ENCODE measurements around the gene HSD11B2.

The HSD11B2 gene

GRCh38 chr16:67430977-67431774 is at the start of gene HSD11B2:
Gene HSD11B2 (plus strand): TSS chr16:67431121. CDS start chr16:67431249, 128 bp downstream.
- DNase-seq (no peak), ATAC-seq (ENCODE audit: insufficient read depth, low read depth) (no peak)
- Histone ChIP-seq H3K9ac (ENCODE audit: low read depth, low read length) (no peak within 1 kb of the TSS), H3K27ac (ENCODE audit: low read length) (no peak within 1 kb of the TSS), H2AFZ (ENCODE audit: low read depth, low read length) (no peak within 1 kb of the TSS), H3K9me3 (ENCODE audit: insufficient read depth, low read length, severe bottlenecking) (no peaks in the 10 kb centered on the region), H3K4me2 (ENCODE audit: insufficient read depth, low read length) (no peak within 1 kb of the TSS), H3K27me3 (ENCODE audit: insufficient read depth, low read length, poor library complexity) (peaks cover 29% of the 10 kb centered on the region), H3K36me3 (ENCODE audit: insufficient read depth, low read length) (no peaks in the 10 kb centered on the region), H4K20me1 (ENCODE audit: insufficient read depth, low read length) (peaks cover 18% of the 10 kb centered on the region), H3K4me1 (ENCODE audit: insufficient read depth, low read length) (no peaks in the 10 kb centered on the region), H3K4me3 (ENCODE audit: low read depth in 1 of 2, low read length in 2 of 2) (no peak within 1 kb of the TSS), H3K79me2 (ENCODE audit: insufficient read depth, low read length) (no peaks in the 10 kb centered on the region)
- TF ChIP-seq EZH2 (IDR thresholded peaks at IDR 0.05; ENCODE audit: borderline replicate concordance, low read depth, low read length, severe bottlenecking) (no peak), CTCF (IDR thresholded peaks at IDR 0.05; ENCODE audit: borderline replicate concordance, extremely low read depth, low read length, poor library complexity, severe bottlenecking) (no peak)

- Histone ChIP-seq H3K27ac (ENCODE audit: low read length) (no peak overlapping the region), H3K4me1 (ENCODE audit: insufficient read depth, low read length) (no peaks in the 10 kb centered on the region), H3K27me3 (ENCODE audit: insufficient read depth, low read length, poor library complexity) (no peaks in the 10 kb centered on the region), H4K20me1 (ENCODE audit: insufficient read depth, low read length) (no peaks in the 10 kb centered on the region), H3K4me2 (ENCODE audit: insufficient read depth, low read length) (no peak overlapping the region), H3K79me2 (ENCODE audit: insufficient read depth, low read length) (no peaks in the 10 kb centered on the region), H2AFZ (ENCODE audit: low read depth, low read length) (no peak overlapping the region), H3K9me3 (ENCODE audit: insufficient read depth, low read length, severe bottlenecking) (no peaks in the 10 kb centered on the region), H3K36me3 (ENCODE audit: insufficient read depth, low read length) (no peaks in the 10 kb centered on the region), H3K9ac (ENCODE audit: low read depth, low read length) (no peak overlapping the region), H3K4me3 (ENCODE audit: low read depth in 1 of 2, low read length in 2 of 2) (no peak overlapping the region)
- TF ChIP-seq CTCF (IDR thresholded peaks at IDR 0.05; ENCODE audit: borderline replicate concordance, extremely low read depth, low read length, poor library complexity, severe bottlenecking) (no peak), EZH2 (IDR thresholded peaks at IDR 0.05; ENCODE audit: borderline replicate concordance, low read depth, low read length, severe bottlenecking) (no peak)
- no peak for DNase-seq
- ATAC-seq (ENCODE audit: insufficient read depth, low read depth): no peak
Measured at GRCh38 chr16:67383284-67383683, 47.6 kb upstream of the HSD11B2 start.

GRCh38 chr16:67384778-67385510 is 46.0 kb upstream of the HSD11B2 start:
- Histone ChIP-seq H3K27ac (ENCODE audit: low read length) (no peak overlapping the region), H3K36me3 (ENCODE audit: insufficient read depth, low read length) (no peaks in the 10 kb centered on the region), H3K9ac (ENCODE audit: low read depth, low read length) (no peak overlapping the region), H3K4me3 (ENCODE audit: low read depth in 1 of 2, low read length in 2 of 2) (no peak overlapping the region), H3K4me2 (ENCODE audit: insufficient read depth, low read length) (no peak overlapping the region), H3K79me2 (ENCODE audit: insufficient read depth, low read length) (no peaks in the 10 kb centered on the region), H3K9me3 (ENCODE audit: insufficient read depth, low read length, severe bottlenecking) (no peaks in the 10 kb centered on the region), H4K20me1 (ENCODE audit: insufficient read depth, low read length) (no peaks in the 10 kb centered on the region), H3K27me3 (ENCODE audit: insufficient read depth, low read length, poor library complexity) (no peaks in the 10 kb centered on the region), H3K4me1 (ENCODE audit: insufficient read depth, low read length) (no peaks in the 10 kb centered on the region), H2AFZ (ENCODE audit: low read depth, low read length) (no peak overlapping the region)
- no peak for DNase-seq
- no peak for ATAC-seq (ENCODE audit: insufficient read depth, low read depth)
- no peak for TF ChIP-seq CTCF (IDR thresholded peaks at IDR 0.05; ENCODE audit: borderline replicate concordance, extremely low read depth, low read length, poor library complexity, severe bottlenecking)
- TF ChIP-seq EZH2 (IDR thresholded peaks at IDR 0.05; ENCODE audit: borderline replicate concordance, low read depth, low read length, severe bottlenecking): no peak

Data from DND-41 (cell line).